Esophagus mucosa (tissue), 1 donor: Measurements from ENCODE around the gene DLK1. TPM values are rescaled to one million over a fixed set of nuclear protein-coding genes. Genes with fewer than 3 reads are reported as not detected.
A peak's percentile ranks its signal among the peaks of the same experiment; 100 is the strongest.

Source experiments
- ATAC-seq: fragments of 200-7000 bp; cut with Tn5 transposase; one replicate; pipeline ENCODE4 v1.9.1; 2020
- total RNA-seq: library from RNA; stranded (reverse); gene quantifications from one replicate; pipeline ENCODE4 v1.2.4, GENCODE V29; 2023
- donor health status: DM: yes; HTN: yes; CAD: no.

The DLK1 gene
- total RNA-seq, 1 donor from 2014 or later = 0.16 TPM

DNA sequence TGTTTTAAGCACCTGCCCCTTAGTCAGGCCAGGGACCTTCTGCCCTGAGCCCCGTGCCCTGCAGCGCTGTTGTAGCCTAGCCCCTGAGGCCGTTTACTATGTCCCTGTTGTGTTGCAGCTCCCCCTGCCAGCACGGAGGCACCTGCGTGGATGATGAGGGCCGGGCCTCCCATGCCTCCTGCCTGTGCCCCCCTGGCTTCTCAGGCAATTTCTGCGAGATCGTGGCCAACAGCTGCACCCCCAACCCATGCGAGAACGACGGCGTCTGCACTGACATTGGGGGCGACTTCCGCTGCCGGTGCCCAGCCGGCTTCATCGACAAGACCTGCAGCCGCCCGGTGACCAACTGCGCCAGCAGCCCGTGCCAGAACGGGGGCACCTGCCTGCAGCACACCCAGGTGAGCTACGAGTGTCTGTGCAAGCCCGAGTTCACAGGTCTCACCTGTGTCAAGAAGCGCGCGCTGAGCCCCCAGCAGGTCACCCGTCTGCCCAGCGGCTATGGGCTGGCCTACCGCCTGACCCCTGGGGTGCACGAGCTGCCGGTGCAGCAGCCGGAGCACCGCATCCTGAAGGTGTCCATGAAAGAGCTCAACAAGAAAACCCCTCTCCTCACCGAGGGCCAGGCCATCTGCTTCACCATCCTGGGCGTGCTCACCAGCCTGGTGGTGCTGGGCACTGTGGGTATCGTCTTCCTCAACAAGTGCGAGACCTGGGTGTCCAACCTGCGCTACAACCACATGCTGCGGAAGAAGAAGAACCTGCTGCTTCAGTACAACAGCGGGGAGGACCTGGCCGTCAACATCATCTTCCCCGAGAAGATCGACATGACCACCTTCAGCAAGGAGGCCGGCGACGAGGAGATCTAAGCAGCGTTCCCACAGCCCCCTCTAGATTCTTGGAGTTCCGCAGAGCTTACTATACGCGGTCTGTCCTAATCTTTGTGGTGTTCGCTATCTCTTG is 7.6 kb downstream of the DLK1 start:
- ATAC-seq = no peak

DNA sequence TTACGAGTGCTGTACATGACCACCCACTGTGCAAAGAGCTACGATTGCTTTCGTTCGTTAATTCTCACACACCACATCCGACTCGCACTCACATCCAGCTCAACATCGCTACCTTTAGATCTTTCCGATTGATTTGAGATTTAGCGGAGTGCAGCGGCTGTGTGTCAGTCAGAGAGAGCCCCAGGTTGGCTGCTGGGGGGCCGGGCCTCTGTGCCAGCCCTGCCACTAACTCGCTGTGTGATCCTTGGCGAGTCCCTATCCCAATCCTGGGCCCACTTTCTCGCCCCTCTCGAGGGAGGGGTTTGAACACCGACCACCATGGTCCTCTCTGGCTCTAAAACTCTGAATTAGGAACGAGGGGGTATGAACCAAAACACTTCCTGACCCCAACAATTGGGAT is 8.6 kb downstream of the DLK1 start:
- ATAC-seq = no peak

DNA sequence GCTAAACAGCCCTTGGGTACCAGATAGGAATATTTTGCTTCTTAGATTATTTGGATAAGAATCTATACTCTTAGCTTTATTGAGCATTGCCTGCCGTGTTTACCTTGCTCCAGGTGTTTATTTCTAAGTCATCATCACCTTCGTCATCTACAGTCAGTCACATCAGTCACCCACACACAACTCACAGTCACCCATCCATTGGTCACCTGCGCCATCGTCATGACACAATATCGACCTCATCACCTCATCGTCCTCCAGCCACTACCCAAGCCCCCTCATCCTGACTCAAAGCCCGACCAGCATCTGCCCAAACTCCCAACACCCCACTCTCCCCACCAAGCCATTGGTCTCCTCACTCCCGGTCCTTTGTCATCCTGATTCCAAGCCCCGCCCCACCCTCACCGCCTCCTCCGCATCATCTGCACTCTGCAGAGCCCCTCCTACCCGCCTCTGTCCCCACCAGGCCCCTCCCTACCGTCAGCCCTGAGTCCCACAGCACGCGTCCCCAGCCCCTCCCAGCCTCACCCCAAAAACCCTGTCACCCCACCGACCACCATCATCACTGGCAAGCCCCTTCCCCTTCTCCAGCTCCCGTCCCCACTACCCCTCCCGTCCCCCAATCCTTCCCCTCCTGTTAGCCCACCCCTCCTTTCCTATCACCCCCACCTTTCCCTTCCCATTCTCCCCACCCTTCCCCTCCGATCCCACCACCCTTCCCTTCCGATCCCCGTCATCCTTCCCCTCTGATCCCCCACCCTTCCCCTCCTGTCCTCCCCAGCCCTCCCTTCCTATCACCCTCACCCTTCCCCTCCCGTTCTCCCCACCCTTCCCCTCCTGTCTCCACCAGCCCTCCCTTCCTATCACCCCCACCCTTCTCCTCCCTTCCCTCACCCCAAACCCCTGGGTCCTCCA is 9.8 kb downstream of the DLK1 start:
- no peak for ATAC-seq

DNA sequence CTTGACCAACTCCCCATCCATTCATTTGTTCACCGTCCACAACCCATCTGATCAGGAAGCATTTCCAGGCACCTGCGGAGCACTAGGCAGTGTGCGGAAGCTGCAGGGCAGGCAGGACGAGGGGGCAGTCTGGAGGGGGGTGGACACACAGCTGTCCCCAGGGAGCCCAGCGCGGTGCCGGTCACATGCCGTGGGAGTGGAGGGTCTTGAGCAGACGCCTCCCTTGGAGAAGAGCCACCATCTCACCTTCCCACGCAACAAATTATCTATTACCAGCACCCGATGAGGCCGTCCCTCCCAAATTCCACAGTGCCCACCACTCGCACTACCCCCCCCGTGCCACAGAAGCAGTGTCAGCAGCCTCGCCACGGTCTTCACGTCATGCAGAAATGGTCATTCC is 10.8 kb downstream of the DLK1 start:
- ATAC-seq = no peak

DNA sequence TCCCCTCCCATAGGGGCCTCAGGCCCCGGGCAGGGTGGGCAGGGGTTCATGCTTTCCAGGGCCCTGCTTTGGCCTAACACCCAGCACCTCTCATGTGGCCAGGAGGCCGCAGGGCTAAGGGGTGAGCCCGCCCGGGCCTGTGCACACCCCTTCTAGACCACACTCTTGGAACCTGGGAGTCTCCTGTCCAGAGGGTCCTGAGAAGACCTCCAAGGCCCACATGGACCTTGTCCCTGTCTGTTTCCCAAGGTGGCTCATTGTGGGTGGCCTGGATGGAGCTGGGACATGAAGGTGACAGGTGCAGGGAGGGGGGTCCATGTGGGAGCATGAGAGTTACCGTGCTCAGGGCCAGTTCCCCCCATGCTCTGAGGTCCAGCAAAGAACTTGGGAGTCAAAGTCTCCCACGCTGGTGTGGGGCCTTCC is 11.6 kb downstream of the DLK1 start:
- ATAC-seq = peak; percentile 8

DNA sequence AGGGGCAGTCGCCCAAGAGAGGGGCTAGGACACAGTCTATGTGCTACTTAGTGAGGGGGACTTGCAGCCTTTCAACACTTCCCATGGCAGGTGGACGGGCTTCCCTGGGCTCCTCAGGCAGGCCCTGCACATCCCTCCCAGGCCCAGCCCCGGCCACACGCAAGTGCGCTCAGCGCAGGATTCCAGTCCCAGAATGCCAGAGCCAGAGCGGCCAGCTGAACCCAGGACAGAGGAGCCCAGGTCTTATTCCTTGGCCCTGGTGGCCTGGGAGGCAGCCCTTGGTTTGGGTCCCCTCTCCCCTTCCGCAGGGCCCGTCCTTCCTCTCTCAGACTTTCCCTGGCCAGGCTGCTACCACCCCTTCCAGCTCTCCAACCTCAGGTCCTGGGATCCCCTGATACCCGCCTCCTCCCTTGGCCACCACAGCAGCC is 12.0 kb downstream of the DLK1 start:
- peak; percentile 11 for ATAC-seq

DNA sequence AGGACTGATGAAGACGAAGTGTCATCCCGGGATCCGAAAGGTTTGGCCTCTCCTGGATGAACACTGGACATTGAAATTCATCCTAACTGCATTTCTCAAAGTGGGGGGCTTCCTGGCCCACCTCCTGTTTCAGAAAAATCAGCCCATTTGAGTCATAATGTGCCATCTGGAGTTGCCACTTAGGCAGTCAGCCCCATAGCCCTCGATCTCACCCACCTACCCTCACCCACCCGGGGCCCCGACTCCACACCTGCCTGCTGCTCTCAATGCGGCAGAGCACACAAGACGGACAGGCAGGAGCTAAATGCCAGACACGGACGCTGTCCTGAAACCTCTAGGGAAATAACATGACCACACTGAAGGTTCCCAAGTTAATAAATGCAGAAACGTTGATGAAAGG is 12.6 kb downstream of the DLK1 start:
- no peak for ATAC-seq

DNA sequence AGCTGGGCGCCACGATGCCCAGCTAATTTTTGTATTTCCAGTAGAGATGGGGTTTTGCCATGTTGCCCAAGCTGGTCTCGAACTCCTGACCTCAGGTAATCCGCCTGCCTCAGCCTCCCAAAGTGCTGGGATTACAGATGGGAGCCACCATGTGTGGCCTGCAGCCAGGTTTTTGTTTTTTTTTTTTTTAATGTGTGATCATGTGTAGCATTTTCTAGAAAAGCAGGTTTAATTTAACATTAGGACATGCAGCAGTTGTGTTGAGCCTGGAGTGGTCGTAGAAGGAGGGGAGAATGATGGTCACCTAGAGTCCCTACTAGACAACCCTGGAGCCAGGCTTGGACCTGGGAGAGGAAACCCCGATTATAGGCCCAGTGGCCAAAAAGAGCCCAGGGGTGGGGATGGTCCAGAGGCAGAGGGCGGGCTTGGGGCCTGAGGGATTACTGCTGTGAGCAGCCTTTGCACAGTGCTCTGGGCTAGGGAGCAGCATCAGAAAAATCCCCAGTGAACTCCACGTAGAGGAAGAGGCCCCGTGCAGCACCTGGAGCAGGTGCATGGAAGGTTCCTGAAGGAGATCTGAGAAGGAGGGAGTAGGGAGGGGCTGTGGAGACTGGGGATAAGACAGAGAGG is 13.6 kb downstream of the DLK1 start:
- no peak for ATAC-seq

DNA sequence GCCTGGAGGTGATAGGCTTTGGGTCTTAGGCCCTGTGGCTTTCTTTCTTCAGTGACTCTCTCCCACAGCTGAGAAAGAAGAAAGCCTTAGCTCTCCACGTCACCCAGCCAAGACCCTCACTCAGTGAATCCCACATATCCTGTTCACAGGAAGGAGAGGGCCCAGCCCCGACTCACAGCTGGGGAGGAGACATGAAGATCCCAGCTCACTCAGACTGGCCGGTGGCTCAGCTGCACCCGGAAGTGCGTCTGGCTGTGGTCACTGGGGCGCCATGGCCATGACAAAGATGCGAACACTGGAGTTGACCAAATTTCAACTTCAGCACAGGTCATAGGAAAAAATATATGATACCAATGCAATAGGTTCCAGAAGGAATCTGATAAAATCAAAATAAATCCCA is 14.2 kb downstream of the DLK1 start:
- ATAC-seq = no peak

DNA sequence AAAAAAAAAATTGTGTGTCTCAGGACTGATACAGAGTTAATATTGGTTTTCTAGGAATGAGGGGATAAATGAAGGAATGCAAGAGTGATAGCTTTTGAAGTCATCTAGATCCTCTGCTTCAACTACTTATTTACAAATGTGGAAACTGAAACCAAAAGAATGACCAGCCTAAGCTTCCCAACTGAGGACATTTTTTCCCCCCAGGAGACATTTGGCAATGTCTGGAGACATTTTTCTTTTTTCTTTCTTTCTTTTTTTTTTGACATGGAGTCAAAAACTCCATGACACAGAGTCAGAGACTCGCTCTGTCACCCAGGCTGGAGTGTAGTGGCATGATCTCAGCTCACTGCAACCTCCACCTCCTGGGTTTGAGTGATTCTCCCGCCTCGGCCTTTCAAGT is 15.3 kb downstream of the DLK1 start:
- no peak for ATAC-seq

DNA sequence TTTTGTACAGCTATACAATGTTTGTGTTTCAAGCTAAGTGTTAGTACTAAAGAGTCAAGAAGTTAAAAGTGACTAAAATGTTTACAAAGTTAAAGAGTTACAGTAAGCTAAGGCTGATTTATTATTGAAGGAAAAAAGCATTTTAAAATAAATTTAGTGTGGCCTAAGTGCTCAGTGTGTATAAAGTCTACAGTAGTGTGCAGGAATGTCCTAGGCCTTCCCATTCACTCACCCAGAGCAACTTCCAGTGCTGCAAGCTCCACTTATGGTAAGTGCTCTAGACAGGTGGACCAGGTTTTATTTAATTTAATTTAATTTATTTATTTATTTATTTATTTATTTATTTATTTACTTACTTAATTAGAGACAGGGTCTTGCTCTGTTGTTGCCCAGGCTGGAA is 19.6 kb downstream of the DLK1 start:
- ATAC-seq = no peak

DNA sequence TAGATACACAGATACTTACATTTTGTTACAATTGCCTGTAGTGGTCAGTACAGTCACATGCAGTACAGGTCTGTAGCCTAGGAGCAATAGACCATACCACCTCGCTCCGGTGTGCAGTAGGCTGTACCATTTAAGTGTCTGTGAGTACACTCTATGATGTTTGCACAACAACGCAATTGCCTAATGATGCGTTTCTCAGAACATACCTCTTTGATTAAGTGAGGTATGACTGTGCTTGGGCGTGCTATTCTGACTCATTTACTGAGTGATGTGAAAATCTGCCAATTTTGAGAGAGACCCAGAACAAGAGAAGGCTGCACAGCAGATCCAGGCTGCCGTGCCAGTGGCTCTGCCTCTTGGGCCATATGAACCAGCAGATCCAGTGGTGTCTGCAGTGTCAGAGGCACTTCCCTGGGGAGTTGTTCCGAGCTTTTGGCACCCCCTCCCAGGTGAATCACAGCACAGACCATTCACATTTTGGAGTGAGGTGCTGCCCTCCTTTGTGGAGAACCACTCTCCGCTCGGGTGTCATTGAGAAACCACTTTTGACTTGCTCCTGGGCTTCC is 20.4 kb downstream of the DLK1 start:
- ATAC-seq = peak; percentile 98

DNA sequence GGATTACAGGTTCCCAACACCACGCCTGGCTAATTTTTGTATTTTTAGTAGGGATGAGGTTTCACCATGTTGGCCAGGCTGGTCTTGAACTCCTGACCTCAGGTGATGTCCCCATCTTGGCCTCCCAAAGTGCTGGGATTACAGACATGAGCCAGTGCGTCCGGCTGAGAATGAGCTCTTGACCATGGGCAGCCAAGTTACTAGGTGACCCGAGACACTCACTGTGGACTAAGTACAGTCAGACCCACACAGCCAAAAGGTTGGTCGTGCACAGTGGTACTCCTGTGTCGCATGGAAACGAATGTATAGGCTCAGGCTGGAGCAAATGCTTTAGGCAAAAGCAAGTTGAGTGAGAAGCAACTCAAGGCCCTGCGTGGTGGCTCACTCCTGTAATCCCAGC is 21.0 kb downstream of the DLK1 start:
- no peak for ATAC-seq

DNA sequence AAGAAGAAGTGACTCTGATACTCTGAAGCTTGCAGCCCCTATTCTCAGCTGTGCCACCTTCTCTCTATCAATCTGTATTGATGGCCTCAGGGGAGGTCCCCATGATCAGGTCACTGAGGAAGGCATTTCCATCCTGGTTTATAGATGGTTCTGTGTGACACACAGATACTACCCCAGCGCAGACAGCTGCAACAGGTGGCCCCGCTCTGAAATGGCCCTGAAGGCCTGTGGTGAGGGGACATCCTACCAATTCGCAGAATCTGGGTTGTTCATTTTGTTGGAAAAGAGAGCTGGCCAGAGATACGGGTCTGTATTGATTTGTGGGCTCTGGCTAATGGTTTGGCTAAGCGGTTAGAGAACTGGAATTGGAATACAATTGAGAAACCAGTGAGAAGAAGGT is 21.7 kb downstream of the DLK1 start:
- no peak for ATAC-seq

DNA sequence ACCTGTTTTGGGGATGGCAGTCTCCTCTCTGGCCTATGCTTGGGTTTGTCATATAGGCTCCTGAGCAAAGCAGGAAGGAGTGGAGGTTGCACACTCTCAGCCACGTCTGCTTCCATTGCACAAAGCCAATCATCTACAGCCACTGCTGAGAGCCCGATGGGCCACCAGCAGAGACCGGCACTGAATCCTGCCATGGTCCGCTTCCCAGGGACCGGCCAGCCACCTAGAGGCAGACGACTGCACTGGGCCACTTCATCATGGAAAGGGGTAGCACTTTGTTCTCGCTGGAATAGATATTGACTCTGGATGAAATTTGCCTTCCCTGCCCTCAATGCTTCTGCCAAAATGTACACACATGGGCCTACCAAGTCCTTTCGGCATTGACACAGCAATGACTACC is 22.3 kb downstream of the DLK1 start:
- no peak for ATAC-seq

DNA sequence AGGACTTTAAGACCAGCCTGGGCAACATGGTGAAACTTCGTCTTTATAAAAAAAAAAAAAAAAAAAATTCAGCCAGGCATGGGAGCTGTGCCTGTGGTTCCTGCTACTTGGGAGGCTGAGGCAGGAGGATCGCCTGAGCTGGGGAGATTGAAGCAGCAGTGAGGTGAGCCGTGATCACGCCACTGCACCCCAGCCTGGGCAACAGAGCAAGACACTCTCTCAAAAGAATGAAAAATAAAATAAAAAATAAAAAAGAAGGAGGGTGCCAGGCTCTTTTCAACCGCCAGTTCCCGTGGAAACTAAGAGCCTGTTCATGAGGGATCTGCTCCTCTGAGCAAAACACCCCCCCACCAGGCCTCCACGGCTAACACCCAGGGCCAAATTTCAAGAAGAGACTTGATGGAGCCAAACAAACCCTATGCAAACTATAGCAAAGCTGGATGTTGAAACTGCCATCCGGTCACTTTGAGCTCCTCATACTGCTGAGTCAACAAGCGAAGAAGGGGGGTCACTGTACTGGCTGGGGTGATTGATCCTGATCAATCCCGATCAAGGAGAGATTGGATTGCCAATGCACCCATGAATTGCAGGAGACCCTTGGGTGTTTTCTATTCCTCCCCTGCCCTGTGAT is 23.4 kb downstream of the DLK1 start:
- ATAC-seq = no peak

DNA sequence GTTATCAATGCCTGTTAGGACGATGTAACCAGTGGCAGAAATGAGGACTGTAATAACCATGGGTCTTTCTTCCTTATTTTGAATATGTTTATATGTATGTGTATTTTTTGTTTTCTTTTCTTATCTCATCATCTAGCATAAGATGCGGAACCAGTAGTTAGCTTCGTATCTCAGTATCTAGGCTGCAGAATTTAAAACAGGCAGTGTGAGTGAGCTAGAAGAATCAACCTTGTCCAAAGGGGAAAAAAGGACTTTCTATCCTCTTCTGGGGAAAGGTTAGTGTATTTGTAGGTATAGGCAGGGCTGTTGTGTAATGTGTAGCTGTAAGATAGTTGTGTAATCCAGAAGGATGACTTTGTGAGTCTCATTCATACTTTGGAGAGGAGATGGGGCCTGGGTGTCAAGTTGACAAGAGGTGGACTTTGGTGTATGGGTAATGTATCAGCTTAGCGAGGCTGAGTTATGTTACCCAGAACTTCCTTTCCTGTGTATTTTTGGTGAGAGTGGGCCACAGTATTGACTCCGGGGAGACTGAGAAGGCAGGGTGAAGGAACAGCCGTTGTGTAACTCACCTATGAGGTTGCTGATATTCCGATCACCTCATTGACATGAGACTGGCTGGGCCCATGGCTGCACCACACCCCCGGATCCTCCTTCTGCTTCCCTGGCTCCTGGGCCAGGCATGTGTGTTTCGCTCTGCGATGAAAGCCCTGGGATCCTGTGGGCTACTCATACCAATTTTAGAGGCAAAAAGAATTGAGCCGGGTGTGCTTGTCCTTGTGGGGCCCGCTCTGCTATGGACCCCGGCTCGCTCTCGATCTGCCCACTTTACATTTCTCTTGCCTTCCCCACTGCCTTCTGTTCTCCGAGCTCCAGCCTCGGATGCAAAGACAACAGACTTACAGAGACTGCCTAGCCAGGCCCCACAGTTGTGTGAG is 24.3 kb downstream of the DLK1 start:
- ATAC-seq = no peak

DNA sequence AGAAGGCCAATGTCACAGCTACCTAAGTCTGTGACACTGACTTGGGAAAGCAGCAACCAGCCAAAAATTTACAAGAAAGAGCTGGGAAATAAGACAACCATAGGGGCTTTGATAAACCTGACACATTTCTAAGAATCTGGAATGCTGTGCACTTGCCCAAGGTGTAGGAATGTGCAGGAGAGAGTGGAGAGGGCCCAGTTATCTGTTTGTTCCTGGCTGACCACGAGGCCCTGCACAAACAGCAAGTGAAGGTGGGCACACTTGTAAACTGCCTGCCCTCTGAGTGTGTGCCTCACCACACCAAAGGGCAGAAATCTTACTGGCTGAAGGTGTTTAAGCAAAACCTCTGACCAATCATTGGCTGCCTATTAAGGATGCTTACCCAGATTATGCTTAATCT is 27.3 kb downstream of the DLK1 start:
- ATAC-seq = no peak

DNA sequence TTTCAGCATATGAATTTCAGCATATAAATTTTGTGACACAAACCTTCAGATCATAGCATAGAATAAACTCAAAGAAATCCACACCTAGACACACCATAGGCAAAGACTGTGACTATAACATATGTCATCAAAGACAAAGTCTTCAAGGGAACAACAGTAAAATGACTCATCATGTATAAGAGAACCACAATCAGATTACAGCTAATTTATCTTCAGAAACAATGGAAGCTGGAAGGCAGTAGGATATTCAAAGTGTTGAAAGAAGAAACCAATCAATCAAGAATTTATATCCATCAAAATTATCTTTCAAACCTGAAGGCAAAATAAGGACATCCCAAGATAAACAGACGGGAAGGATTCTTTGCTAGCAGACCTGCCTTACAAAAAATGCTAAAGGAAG is 29.0 kb downstream of the DLK1 start:
- ATAC-seq = peak; percentile 94

DNA sequence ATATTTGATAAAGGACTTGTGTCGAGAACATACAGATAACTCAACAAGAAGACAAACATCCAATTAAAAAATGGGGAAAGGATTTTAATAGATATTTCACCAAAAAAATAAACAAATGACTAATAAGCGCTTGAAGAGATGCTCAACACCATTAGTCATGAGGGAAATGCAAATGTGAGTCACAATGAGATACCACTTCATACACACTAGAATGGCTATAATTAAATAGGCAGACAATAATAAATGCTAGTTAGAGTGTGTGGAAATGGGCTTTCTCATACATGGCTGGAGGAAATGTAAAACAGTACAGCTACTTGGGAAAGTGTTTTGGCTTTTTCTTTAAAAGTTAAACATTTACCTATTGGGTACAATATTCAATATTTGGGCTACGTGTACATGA is 34.8 kb downstream of the DLK1 start:
- peak; percentile 79 for ATAC-seq

DNA sequence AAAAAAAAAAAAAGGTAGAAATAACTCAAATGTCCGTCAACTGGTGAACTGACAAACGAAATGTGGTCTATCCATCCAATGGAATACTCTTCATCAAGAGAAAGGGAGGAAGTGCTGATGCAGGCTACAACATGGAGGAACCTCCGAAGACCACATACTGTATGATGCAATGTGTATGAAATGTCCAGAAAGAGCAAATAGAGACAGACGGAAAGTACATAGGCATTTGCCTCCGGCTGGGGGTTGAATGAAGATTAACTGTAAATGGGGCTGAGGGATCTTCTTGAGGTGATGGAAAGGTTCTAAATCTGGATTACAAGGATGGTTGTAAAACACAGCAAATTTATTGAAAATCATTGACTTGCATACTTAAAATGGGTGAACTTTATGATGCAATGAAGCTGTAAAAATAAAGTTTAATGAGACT is 35.4 kb downstream of the DLK1 start:
- no peak for ATAC-seq
